GM19463 (cell line): ENCODE data around the gene SRD5A2.
"Not testable (repeated sequence)": the region's sequence is repeated elsewhere in the genome, so short reads cannot be mapped to it uniquely, and the experiment has no call there.

Experiments
- ATAC-seq: cut with Tn5 transposase; IDR thresholded peaks from one replicate; pipeline ENCODE4 v1.9.1; 2021; ENCODE audit warnings: mild to moderate bottlenecking, moderate library complexity; ENCODE audit not compliant: unreplicated experiment

The SRD5A2 gene

DNA sequence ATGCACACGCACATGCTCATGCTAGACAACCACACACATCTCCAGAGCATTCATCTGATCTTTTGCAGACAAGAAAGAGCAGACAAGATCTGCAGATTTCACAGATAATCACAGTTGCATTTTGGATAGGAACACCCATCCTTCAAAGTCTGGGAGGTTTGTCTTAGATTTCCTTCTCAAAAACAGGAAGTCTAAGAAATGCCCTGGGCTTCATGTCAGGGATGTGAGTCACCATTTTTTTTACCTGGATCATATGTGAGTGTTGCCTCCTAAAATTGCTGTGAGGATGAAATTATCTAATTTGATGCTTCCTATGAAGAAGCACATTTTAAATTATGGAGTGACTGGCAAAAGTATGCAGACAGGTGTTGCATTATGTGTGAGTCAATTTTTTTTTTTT is 46.1 kb downstream of the SRD5A2 start:
- no peak for ATAC-seq

DNA sequence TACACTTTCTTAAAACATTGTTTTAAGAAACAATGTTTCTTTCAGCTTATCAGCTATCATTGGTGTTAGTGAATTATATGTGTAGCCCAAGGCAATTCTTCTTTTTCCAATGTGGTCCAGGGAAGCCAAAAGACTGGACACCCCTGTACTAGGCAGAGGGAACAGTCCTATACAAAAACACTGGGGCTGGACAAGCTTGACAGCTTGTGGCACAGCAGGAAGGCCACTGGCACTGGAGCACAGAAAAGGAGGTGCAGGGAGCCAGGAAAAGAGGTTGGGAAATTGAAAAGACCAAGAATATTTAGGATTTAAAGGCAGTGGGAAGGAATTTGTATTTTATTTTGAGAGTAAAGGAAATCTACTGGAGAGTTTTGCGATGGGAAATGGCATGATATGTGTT is 47.7 kb downstream of the SRD5A2 start:
- no peak for ATAC-seq

DNA sequence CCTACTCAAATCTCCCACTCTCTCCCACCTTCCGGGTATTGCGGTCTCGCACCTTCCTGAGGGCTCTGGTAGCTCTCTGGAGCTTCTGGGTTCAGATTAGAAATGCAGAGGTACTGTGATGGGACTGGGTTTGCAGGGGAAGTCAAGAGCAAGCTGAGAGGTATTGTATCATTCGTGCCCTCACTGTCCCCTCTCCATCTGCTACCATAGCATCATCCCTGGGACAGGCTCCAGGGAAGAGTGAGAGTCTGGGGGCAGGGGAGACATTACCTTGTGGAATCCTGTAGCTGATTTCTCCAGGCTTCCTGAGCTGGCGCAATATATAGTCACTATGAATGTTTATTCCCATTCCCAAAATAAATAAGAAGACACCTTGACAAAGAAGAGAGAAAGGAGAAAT is 49.6 kb downstream of the SRD5A2 start:
- ATAC-seq, result no peak

DNA sequence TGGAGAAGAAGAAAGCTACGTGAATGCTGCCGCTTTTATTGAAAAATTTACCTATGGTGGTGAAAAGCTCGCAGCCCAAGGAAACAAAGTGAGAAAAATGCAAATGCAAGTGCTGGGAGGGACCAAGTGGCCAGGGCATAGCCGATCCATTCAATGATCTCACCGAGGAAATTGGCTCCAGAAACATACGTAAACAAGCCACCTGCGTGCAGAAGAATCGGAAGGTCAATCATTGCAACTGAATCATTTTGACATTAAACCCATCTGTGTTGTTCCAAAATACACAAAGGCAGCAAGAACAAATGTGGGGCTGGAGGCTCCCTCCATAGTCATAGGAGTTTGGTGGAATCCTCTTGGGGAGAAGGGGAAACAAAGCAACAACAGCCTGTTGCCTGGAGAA is 51.5 kb downstream of the SRD5A2 start:
- ATAC-seq, result no peak

DNA sequence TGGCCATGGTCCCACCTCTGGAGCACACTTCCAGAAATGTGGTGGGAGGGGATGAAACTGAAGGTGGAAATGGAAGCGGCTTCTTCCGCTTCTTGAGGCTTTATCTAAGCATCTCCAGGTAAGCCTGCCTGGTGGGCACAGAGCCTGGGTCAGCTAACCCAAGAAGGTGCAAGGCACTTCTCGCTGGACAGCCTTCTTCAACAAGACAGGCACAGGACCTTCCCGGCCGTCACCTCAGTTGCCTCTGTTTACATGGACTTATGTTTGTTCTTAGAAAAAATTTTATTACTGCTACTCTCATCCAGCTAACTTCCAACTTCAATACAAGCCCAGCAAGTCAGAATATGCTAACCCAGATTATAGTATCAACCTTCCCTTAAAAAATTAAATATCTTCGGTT is 51.9 kb downstream of the SRD5A2 start:
- no peak for ATAC-seq

DNA sequence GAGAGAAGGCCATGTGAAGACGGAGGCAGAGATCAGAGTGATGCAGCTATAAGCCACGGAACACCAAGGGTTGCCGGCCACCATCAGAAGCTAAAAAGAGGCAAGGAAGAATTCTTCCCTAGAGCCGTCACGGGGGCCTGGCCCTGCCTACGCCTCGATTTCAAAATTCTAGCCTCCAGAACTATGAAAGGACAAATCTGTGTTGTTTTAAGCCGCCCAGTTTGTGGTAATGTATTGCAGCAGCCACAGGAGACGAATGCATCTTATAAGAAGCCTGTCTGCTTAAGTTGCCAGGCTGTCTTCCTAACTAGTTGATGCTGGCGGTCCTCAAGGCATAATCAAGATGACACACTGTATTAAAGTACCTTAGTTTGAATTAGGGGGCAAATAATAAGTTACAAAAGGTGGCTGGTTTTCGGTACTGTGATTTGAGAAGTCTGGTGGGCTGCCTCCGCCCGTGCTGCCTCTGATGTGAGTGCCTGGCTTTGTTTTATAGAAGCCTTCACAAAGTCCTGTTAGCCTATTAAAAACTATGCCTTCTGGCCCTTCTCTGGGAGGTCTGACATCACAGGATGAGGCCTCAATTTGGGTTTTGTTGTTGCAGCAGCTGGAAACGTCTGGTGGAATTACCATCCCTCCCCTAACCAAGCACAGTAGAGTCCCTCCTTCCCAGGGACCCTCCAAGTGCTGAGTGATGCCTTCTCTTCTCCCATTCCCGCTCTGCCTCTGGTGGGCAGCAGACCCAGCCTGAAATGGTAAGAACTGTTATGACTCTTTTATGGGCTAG is 53.6 kb downstream of the SRD5A2 start:
- ATAC-seq, result no peak

DNA sequence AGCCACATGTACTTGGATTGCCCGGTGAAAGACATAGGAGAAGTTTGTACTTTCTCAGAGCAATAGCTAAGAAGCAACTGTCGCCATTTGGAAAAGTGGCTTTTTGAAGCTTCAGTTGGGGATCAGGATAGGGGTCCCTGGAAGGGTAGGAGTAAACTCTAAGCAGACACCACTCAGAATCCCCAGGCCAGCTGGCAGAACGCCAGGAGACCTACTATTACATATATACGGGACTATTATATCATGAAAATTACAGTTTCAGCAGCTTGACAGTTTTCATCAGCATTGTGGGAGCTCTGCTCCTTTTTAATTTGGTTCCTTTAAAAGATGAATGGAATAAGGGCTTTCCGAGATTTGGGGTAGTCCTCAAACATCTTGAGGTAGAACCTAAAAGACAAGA is 54.9 kb downstream of the SRD5A2 start:
- ATAC-seq, result no peak

DNA sequence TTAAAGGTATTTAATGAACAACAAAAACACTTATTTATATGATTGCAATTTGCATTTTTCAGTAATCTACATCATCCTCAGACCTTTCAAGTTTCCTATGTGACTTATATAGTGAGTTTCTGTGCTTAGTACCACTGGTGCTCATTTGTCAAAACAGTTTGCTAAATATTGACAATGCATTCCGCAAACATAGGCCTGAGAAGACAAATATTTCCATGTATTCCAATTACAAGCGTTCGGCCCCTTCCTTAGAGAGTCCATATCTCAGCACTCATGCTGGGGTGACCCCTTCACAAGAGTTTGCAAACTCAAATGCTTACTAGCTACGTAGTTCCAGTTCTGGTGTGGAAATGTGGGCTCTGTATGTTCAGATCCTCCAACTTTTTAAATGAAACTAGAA is 56.1 kb downstream of the SRD5A2 start:
- no peak for ATAC-seq

DNA sequence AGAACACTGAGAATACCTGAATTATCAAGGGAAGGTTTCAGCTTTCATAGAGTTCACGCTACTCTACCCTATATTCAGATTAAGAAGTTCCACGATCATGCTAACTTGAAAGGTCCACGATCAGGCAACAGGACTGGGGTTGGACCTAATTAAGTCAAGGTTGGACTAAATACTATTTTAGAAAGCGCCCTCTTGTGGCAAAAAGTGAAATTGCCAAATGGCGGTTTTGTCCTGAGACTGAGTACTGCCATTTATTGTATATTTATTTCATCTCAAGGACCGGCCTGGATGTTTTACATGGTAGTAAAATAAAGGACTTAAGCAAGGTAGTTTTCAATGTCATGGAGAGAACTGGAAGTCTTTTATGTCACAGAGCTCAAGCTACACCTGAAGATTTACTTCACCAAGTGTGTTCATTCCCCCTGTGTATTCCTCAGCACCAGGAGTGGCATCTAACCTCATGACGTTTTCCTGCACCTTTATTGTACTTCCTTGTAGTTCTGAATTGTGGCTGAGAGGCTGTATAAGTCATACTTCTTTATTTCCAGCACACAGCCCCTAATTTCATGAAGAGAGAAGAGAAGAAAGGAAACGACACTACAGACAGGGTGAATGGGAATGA is 56.8 kb downstream of the SRD5A2 start:
- peak; percentile 47 for ATAC-seq

DNA sequence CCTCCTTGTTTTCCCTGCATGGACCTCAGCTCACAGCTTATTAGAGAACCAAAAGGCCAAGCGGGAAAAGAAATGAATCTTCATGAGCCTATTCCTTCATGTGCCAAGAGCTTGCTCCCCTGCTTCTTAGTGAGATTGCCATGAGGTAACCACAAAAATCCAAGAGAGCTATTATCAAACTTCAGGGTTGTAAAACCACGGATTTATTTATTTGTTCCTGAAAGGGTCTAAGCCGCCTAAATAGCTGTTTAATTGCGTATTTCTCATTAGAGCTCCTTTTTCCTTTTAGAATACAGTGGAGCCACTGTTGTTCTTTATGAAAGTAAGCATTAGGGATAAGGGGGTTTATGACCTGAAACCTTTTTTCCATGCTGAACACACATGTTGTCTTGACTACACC is 58.0 kb downstream of the SRD5A2 start:
- ATAC-seq, result no peak

DNA sequence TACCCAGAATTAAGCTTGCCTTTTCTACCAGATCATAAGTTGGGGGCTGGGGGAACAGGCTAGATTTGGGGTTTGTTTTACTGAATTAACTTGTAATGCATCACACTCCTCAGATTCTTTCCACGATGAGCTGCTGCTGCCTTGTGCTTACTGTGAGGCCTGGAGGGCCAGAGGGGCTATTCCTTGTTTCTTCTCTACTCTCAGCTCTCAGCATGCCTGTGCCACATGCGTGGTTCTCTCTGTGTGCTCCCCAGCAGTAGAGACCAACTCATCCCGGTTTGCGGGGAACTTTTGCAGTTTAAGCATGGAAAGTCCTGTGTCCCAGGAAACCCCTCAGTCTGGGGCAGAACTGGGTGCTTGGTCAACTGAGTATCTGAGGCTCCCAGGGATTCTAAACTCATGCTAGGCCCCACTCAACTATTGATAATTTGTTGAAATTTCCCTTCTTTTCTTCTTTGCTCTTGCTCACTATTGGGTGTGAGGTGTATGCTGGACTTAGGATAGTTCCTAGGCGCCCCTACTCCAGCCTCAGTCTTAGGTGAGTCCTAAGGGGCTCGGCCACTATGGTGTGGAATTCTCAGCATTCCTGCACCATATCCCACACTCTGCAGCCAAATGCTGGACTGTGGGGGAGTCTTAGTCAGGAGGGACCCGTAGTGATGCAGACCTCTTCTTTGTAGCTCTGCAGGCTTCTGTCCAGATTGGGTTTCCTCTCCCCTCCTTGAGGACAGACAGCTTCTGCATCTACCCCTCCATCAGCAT is 63.1 kb downstream of the SRD5A2 start:
- no peak for ATAC-seq

DNA sequence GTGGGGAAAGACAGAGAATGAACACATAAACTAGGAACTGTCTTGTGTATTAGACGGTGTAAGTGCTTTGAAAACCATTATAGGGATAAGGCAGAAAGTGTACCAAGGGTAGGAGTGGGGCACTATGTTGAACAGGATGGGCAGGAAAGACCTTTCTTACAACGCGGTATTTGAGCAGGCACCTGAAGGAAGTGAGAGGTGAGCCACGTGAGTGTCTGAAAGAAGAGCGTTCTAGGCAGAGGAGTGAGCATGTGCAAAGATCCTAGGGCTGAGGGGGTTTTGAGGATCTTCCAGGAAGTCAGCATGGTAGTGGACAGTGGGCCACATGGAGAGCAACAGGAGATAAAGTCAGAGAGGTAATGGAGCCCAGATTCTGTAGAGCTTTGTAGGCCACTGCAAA is 65.2 kb downstream of the SRD5A2 start:
- no peak for ATAC-seq

DNA sequence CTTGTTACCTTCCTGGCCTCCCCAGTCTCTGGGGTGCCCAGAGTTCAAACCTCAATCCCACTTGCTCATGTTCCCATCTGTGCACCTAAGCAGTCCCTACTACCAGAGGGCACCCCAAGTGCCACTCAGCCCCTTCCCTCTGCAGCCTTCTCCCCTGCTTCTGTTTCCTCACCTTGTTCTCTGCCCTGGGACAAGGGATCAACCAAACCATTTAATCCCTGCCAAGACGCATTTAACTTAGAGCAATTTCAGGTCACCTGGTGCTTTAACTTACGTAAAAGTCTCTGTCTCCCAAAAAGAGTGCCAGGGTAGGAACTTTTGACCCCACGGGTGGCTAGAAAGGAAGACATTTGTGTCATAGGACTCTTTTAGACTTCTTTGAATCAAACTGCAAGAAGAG is 67.2 kb downstream of the SRD5A2 start:
- no peak for ATAC-seq

DNA sequence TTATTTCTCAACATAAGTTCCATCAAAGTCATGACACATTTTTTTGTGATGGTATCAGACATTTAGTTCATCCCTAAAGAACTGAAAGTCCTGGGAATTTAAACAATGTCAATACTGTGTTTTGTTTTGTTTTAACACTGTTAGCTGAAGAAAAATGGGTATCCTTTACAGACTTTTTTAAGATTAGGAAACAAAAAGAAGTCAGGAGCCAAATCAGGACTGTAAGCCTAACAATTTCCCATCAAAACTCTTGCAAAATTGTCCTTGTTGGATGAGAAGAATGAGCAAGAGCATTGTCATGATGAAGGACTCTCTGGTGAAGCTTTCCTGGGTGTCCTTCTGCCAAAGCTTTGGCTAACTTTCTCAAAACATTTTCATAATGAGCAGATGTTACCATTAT is 69.4 kb downstream of the SRD5A2 start:
- no peak for ATAC-seq

DNA sequence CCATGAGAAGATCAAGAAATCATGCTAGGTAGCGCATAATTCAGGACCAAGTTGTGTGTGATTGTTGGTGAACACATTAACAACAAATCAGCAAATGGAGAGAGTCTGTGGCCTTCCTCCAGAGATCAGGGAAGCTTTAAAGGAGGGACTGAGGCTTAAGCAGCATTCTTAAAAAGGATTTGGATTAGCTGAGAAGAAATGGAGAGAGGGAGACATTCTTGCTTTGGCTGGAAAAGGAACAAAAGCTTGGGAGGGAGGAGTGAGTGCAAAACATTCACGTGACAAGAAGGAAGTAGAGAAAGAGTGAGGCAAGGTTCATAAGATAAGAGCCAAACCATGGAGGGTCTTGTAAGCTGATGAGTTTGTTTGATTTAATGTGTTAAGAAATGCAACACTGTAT is 75.6 kb downstream of the SRD5A2 start:
- ATAC-seq, result no peak

DNA sequence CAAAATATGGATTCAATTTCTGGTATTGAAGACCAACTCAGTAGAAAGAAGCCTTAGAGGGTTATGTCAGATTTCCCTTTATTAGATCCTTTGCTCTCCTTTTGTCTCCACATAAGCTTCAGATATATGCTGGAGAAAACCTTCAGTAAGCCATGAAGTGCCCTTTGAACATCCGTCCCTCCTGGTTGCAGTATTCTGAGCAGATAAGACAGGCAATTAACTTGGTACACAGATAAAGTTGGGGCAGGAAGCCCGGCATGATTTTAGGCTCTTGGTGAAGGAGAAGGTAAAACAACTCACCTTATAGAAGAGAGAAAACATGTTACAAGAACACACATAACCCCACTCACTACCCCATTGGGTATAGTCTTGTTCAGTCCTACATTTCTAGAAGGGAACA is 76.4 kb downstream of the SRD5A2 start:
- no peak for ATAC-seq

DNA sequence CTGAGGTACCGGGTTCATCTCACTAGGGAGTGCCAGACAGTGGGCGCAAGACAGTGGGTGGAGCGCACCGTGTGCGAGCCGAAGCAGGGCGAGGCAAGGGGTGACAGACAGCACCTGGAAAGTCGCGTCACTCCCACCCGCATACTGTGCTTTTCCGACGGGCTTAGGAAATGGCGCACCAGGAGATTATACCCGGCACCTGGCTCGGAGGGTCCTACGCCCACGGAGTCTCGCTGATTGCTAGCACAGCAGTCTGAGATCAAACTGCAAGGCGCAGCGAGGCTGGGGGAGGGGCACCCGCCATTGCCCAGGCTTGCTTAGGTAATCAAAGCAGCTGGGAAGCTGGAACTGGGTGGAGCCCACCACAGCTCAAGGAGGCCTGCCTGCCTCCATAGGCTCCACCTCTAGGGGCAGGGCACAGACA is 84.3 kb downstream of the SRD5A2 start:
- ATAC-seq, result not testable (repeated sequence)

DNA sequence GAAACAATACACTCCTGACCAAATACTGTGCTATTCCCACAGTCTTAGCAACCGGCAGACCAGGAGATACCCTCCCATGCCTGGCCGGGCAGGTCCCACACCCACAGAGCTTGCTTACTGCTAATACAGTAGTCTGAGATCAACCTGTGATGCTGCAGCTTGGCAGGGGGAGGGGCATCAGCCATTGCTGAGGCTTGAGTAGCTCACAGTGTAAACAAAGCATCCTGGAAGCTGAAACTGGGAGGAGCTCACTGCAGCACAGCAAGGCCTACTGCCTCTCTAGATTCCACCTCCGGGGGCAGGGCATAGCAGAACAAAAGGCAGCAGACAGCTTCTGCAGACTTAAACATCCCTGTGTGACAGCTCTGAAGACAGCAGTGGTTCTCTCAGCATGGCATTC is 91.4 kb downstream of the SRD5A2 start:
- not testable (repeated sequence) for ATAC-seq

DNA sequence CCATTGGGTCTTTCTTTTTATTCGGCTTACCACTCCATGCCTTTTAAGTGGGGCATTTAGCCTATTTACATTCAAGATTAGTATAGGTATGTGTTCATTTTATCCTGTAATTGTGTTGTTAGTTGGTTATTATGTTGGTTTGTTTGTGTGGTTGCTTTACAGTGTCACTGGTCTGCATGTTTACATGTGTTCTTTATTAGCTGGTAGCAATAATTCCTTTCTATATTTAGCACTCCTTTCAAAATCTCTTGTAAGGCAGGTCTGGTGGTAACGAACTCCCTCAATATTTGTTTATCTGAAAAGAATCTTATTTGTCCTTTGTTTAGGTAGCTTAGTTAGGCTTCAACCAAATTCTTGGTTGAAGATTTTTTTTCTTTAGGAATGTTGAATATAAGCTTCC is 97.5 kb downstream of the SRD5A2 start:
- ATAC-seq, result no peak

DNA sequence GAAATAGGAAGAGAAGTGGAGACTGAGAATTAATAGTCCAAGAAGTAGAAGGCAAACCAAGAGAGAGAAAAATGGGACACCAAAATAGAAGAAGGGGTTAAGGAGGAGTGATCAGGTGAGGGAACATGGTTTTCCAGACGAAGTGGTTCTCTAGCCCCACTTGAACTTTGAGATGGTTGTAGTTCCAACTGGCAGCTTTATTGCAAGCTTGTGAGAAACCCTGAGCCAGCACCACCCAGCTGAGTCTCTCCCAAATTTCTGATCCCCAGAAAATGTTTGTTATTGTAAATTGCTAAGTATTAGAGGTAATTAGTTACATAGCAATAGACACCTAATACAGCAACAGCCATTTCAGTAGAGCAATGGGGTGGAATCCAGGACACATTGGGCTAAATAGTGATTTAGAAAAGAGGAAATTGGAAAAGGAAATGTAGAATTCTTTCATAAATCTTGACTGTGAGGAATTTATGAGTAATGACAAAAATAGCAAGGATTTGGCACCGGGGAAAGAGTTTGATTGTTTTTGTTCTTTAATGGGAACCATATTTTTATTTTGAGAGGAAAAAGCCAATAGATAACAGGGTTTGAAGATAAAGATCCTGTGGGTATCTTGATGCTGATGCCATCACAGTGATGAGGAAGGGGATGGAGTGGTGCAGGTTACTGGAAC is 104.1 kb downstream of the SRD5A2 start:
- no peak for ATAC-seq

DNA sequence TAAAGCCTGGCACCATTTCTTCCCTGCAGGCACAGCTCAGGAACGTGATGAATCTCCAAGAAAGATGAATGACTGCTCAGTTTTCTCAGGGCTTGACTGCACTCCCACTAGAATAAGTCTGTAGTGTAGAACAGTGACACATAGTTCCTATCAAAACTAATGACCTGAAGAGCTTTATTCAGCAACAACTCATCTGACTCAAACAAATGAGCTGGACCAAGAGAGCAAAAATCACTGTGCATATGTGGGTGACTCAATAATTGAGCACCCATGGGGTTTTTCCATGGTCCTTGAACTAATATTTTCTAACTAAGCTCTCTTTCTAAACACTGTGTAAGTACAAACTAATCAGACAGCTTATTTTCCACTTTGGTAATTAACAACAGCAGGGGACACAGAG is 105.0 kb downstream of the SRD5A2 start:
- no peak for ATAC-seq
